Colonic mucosa (tissue), 4 donors: ENCODE measurements around the gene PRKAB2. TPM values are rescaled to one million over a fixed set of nuclear protein-coding genes. Genes with fewer than 3 reads are reported as not detected.
A peak's percentile ranks its signal among the peaks of the same experiment; 100 is the strongest.
"Not testable (repeated sequence)": the region's sequence is repeated elsewhere in the genome, so short reads cannot be mapped to it uniquely, and the experiment has no call there.

Experiments used
- DNase-seq: peaks from one replicate; pipeline ENCODE4 v3.0.0-alpha.2; 2020
- H3K27ac ChIP-seq: fragments of 200-600 bp; one replicate; pipeline ENCODE4 v1.8.0; 2021
- H3K27me3 ChIP-seq: fragments of 200-600 bp; one replicate; pipeline ENCODE4 v1.8.0; 2021
- H3K36me3 ChIP-seq: fragments of 200-600 bp; one replicate; pipeline ENCODE4 v1.8.0; 2021
- H3K4me1 ChIP-seq: fragments of 200-600 bp; one replicate; pipeline ENCODE4 v1.8.0; 2021; ENCODE audit warnings: mild to moderate bottlenecking
- H3K4me3 ChIP-seq: fragments of 200-600 bp; one replicate; pipeline ENCODE4 v1.8.0; 2021
- H3K9ac ChIP-seq, 2 donors: one replicate each; pipeline ENCODE4 v1.7.0; 2013; ENCODE audit warnings: control low read depth in 2 of 2, low read depth in 2 of 2, low read length in 2 of 2
- H3K9me3 ChIP-seq: fragments of 200-600 bp; one replicate; pipeline ENCODE4 v1.8.0; 2021
- CTCF ChIP-seq: fragments of 200-600 bp; IDR thresholded peaks from one replicate; pipeline ENCODE4 v1.8.0; 2022; ENCODE audit warnings: antibody characterized with exemption, mild to moderate bottlenecking
- intact Hi-C: fragments of 100-400 bp; cut with DNase I; formaldehyde crosslinking; loops from one replicate; pipeline ENCODE4 v1.14.1; 2022
- total RNA-seq, 2 donors: library from RNA; stranded (reverse); fragmentation: NEBNext Ultra II Directional in 1 of 2; extraction: Animal tissue kit (Norgen Biotek cat#: 25700) in 1 of 2; gene quantifications; one replicate each; pipeline ENCODE4 v1.2.1, GENCODE V29; 2021
- donor health status: healthy.
- donor health status: DM: no; HTN: no; CAD: no.
- donor health status: DM: no; HTN: no; CAD: no.

The PRKAB2 gene
- total RNA-seq, 2 donors from 2014 or later: 11.3 to 22.5 TPM

DNA sequence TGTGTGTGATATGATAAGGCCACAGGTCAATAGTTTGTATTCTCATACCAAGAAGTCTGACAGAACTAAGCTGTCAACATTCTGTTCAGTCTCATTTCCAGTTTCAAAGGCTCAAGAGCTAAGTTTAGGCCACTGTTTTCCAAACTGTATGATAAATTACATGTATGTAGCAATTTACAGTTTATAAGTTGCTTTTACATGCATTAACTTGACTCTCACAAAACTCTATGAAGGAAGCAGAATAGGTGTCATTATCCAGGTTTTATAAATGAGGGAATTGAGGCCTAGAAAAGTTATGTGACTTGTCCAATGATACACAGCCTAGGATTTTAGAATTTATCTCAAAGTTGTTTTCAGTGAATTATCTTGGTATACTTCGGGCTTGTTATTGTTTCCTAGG lies 29.5 kb upstream of the PRKAB2 start:
- Histone ChIP-seq H3K9ac (no peak overlapping the region), H3K4me3 (no peak overlapping the region), H3K4me1 (no peaks in the 10 kb centered on the region), H3K9me3 (no peaks in the 10 kb centered on the region), H3K27ac (no peak overlapping the region), H3K36me3 (no peaks in the 10 kb centered on the region), H3K27me3 (no peaks in the 10 kb centered on the region)
- intact Hi-C loops: no loop called here
- no peak for TF ChIP-seq CTCF
- DNase-seq: no peak

GRCh38 chr1:147201276-147201675 lies 29.0 kb upstream of the PRKAB2 start:
- no peaks in the 10 kb centered on the region for H3K9me3 ChIP-seq
- no peak overlapping the region for H3K27ac ChIP-seq
- H3K9ac ChIP-seq: no peak overlapping the region
- intact Hi-C loops: no loop called here
- H3K4me3 ChIP-seq: no peak overlapping the region
- no peaks in the 10 kb centered on the region for H3K4me1 ChIP-seq
- H3K27me3 ChIP-seq: no peaks in the 10 kb centered on the region
- no peaks in the 10 kb centered on the region for H3K36me3 ChIP-seq
- no peak for TF ChIP-seq CTCF
- no peak for DNase-seq

- intact Hi-C loops, DNase-seq, H3K27me3 ChIP-seq, H3K4me3 ChIP-seq, H3K27ac ChIP-seq, H3K9me3 ChIP-seq, H3K9ac ChIP-seq, H3K36me3 ChIP-seq, H3K4me1 ChIP-seq: not testable (repeated sequence)
Observed at GRCh38 chr1:147197324-147197723, 25.1 kb upstream of the PRKAB2 start.

DNA sequence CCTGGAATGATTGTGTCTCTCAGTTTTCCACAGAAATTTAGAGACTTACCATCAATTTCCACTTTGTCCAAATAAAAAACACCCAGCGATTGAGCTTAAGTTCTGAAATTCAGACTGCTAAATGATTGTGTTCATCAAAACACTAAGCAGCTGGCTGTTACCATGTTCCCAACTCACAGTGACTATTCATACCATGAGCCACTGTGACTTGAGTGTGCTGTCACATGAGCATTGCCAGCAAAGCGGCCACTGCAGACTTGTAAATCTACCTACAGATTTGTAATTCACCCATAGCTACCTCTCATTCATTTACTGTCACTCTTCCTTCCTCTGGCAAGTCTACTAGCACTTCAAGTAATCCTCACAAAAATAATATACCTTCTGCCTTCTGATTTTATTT lies 17.2 kb upstream of the PRKAB2 start:
- intact Hi-C loops: no loop called here
- no peak overlapping the region for H3K9ac ChIP-seq
- no peaks in the 10 kb centered on the region for H3K36me3 ChIP-seq
- no peaks in the 10 kb centered on the region for H3K9me3 ChIP-seq
- no peaks in the 10 kb centered on the region for H3K27me3 ChIP-seq
- DNase-seq: no peak
- H3K27ac ChIP-seq: no peak overlapping the region
- no peaks in the 10 kb centered on the region for H3K4me1 ChIP-seq
- no peak for TF ChIP-seq CTCF
- no peak overlapping the region for H3K4me3 ChIP-seq

DNA sequence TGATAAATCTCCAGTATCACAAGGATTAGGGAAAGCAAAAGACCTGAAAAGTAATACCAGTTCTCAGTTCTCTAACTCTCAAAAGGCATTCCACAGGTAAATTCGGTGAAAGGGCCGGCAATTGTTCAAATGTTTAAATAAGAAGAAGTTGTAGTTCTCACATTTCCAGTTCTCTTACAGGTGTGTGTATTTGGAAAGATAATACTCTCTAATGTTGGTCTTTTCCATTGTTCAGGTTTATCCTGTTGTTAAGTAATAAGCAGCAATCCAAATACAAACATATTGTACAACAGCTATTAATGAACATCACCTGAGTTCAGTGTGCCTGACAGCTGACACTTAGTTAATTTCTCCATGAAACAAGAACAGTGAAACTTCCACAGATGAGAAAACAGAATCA lies 13.2 kb upstream of the PRKAB2 start:
- no peak for TF ChIP-seq CTCF
- no peaks in the 10 kb centered on the region for H3K4me1 ChIP-seq
- no peak overlapping the region for H3K4me3 ChIP-seq
- no peaks in the 10 kb centered on the region for H3K36me3 ChIP-seq
- no peaks in the 10 kb centered on the region for H3K27me3 ChIP-seq
- no peaks in the 10 kb centered on the region for H3K9me3 ChIP-seq
- no peak overlapping the region for H3K9ac ChIP-seq
- intact Hi-C loops: no loop called here
- no peak for DNase-seq
- no peak overlapping the region for H3K27ac ChIP-seq

- no peaks in the 10 kb centered on the region for H3K9me3 ChIP-seq
- no peaks in the 10 kb centered on the region for H3K27me3 ChIP-seq
- no peak overlapping the region for H3K9ac ChIP-seq
- H3K4me1 ChIP-seq: peaks cover 7% of the 10 kb centered on the region
- intact Hi-C loops: no loop called here
- no peak overlapping the region for H3K4me3 ChIP-seq
- no peak overlapping the region for H3K27ac ChIP-seq
- DNase-seq: peak; percentile 25
- no peaks in the 10 kb centered on the region for H3K36me3 ChIP-seq
- TF ChIP-seq CTCF: no peak
Observed at GRCh38 chr1:147177611-147178380, 5.5 kb upstream of the PRKAB2 start.
